HCT116 (cell line): ENCODE results near the gene DDX27.

Experiments used
- CTCF ChIP-seq, 3 experiments: fragments of 200-600 bp in 1 of 3; sonication (generic) in 1 of 3; IDR thresholded peaks in 2 of 3; conservative IDR thresholded peaks in 1 of 3; 2 replicates each; pipeline ENCODE4 v1.5.1; 2012 to 2017; ENCODE audit warnings: low read depth in 2 of 3, low read length in 2 of 3, antibody characterized with exemption in 1 of 3, borderline replicate concordance in 1 of 3, control low read depth in 1 of 3, mild to moderate bottlenecking in 1 of 3, mixed read lengths in 1 of 3, mixed run types in 1 of 3, moderate library complexity in 1 of 3; ENCODE audit not compliant: insufficient read depth in 1 of 3
- POLR2A ChIP-seq: IDR thresholded peaks from 2 replicates; pipeline ENCODE4 v1.7.0; 2011; ENCODE audit warnings: borderline replicate concordance; ENCODE audit not compliant: insufficient read depth, insufficient read length; ENCODE audit errors: extremely low read depth
- SRF ChIP-seq: IDR thresholded peaks from 2 replicates; pipeline ENCODE4 v1.6.1; 2012; ENCODE audit warnings: low read depth
- TCF7L2 ChIP-seq: IDR thresholded peaks from 2 replicates; pipeline ENCODE4 v1.7.0; 2011; ENCODE audit warnings: borderline replicate concordance, inconsistent platforms; ENCODE audit not compliant: insufficient read depth, insufficient read length; ENCODE audit errors: extremely low read depth

GRCh38 chr20:49260218-49260617 is 41.0 kb downstream of the DDX27 start:
- TF ChIP-seq CTCF (IDR thresholded peaks at IDR 0.05 in 2 of 3, conservative IDR thresholded peaks at IDR 0.05 in 1 of 3; ENCODE audit: borderline replicate concordance in 1 of 3, insufficient read depth in 1 of 3, low read depth in 2 of 3, low read length in 2 of 3) (no peak), POLR2A (no peak), SRF (no peak), TCF7L2 (no peak)
